Vagina (tissue), 2 donors: Measurements from ENCODE around the gene CECR2.

Experiments
- CTCF ChIP-seq, 3 experiments: fragments of 450-650 bp in 2 of 3; fragments of 200-600 bp in 1 of 3; sonication (generic) in 1 of 3; IDR thresholded peaks; one replicate each; pipeline ENCODE4 v1.5.1; 2017 to 2019; ENCODE audit warnings: antibody characterized with exemption in 3 of 3, mild to moderate bottlenecking in 2 of 3, moderate library complexity in 2 of 3
- POLR2AphosphoS5 ChIP-seq, 2 donors: sonication (generic); formaldehyde crosslinking; IDR thresholded peaks; one replicate each; pipeline ENCODE4 v1.9.0; 2017; ENCODE audit warnings: antibody characterized with exemption in 2 of 2, mild to moderate bottlenecking in 2 of 2, low read depth in 1 of 2; ENCODE audit not compliant: insufficient read depth in 1 of 2

- TF ChIP-seq POLR2AphosphoS5 (IDR thresholded peaks at IDR 0.05; ENCODE audit: insufficient read depth in 1 of 2, low read depth in 1 of 2) (no peak), CTCF (IDR thresholded peaks at IDR 0.05) (no peak)
Measured at GRCh38 chr22:17470880-17471500, 101.7 kb downstream of the CECR2 start.
